Activated CD4-positive, alpha-beta memory T cell treated with anti-CD3 and anti-CD28 coated beads for 36 hours (primary cell): Measurements from ENCODE around the gene IMMP1L. TPM values are rescaled to one million over a fixed set of nuclear protein-coding genes. Genes with fewer than 3 reads are reported as not detected.

Experiments
- CTCF ChIA-PET: fragments of 350-600 bp; sonication (Branson Sonifier 250); formaldehyde crosslinking; loops from one replicate; lab custom pipeline; 2021; ENCODE audit warnings: antibody characterized with exemption, inconsistent platforms; lab: Charles Lee
- POLR2A ChIA-PET: fragments of 350-600 bp; sonication (Branson Sonifier 250); formaldehyde crosslinking; loops from one replicate; lab custom pipeline; 2021; ENCODE audit warnings: antibody characterized with exemption; lab: Charles Lee
- DNase-seq: peaks from one replicate; pipeline ENCODE4 v3.0.0-alpha.2; 2020
- H3K27ac Mint-ChIP-seq: one replicate; pipeline ENCODE4 v1.8.0; 2021; ENCODE audit warnings: mixed read lengths
- H3K27me3 Mint-ChIP-seq: one replicate; pipeline ENCODE4 v1.8.0; 2021; ENCODE audit warnings: mixed read lengths
- H3K36me3 Mint-ChIP-seq: one replicate; pipeline ENCODE4 v1.8.0; 2021; ENCODE audit warnings: mixed read lengths
- H3K4me1 Mint-ChIP-seq: one replicate; pipeline ENCODE4 v1.8.0; 2021; ENCODE audit warnings: low read depth, mixed read lengths
- H3K4me3 Mint-ChIP-seq: one replicate; pipeline ENCODE4 v1.8.0; 2021; ENCODE audit warnings: mild to moderate bottlenecking, mixed read lengths
- H3K9me3 Mint-ChIP-seq: one replicate; pipeline ENCODE4 v1.8.0; 2021; ENCODE audit warnings: mixed read lengths
- intact Hi-C: fragments of 100-400 bp; cut with micrococcal nuclease; formaldehyde crosslinking; loops from one replicate; pipeline ENCODE4 v1.15.1; 2023
- total RNA-seq, 2 experiments: library from RNA; stranded (reverse); gene quantifications; one replicate each; pipeline ENCODE4 v1.2.3, GENCODE V29; 2021

IMMP1L gene, protein sequence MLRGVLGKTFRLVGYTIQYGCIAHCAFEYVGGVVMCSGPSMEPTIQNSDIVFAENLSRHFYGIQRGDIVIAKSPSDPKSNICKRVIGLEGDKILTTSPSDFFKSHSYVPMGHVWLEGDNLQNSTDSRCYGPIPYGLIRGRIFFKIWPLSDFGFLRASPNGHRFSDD
- 10 to 100 TPM; 20.4 to 21.8 TPM for total RNA-seq

DNA sequence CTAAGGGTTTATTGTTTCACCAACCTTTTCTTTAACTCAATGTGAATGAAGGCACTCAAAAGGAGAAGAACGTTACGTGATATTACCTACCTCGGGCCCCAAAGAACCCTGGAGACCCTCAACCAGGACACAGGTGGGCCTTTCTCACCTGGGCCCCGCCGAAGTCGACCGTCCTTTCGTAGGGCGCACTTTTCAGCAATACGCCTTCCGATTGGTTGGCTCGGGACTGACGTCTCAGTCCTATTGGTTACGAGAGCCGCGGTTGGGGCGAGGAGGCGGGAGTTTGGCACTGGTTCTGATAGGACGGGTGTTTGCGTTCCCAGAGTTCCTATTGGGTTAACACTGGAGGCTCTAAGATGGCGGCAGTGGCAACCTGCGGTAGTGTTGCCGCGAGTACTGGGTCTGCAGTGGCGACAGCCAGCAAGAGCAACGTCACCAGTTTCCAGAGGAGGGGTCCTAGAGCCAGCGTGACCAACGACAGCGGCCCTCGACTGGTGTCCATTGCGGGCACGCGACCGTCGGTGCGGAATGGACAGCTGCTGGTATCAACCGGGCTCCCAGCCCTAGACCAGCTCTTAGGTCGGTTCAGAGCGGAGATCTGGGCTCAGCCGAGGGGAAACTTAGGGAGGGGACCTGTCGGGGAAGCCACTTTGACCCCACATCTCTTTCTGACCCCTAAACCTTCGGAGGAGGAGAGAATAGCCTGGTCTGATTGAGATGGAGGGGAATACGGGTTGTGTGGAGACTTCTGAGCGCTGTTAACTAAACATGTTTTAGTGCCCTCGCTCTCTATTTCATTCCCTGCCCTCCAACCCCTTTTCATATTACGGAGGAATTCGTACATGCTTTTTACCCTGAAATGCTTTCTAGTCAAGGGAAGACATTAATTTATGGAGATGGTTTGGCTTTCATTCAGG, at the start of gene IMMP1L, which contains the start of gene ELP4:
Gene IMMP1L (minus strand): TSS at position 194 of the 917 bp plus-strand sequence. CDS start 46,346 bp downstream, outside the sequence.
Gene ELP4 (plus strand): TSS at position 339 of the 917 bp plus-strand sequence. CDS start 18 bp downstream, at position 357.
- Mint-ChIP-seq H3K27ac (peak within 1 kb of the TSS; percentile 88), H3K9me3 (no peaks in the 10 kb centered on the region), H3K4me3 (peak within 1 kb of the TSS; percentile 97), H3K36me3 (peaks cover 14% of the 10 kb centered on the region), H3K4me1 (peaks cover 30% of the 10 kb centered on the region), H3K27me3 (no peaks in the 10 kb centered on the region)
- peak; percentile 97 for DNase-seq
- CTCF ChIA-PET, result no interaction called here
- intact Hi-C loops, result loop anchor here (1.0 to 10.0 kb wide), 6 partner anchors 140 to 1185 kb away; partner anchors contain the start of genes ARL14EP, DCDC1, DNAJC24 and EIF3M
- POLR2A ChIA-PET, result interaction anchor here (1.0 kb wide), 1 partner anchor 47 kb away, joined by 3 read pairs; no protein-coding TSS in a partner anchor

DNA sequence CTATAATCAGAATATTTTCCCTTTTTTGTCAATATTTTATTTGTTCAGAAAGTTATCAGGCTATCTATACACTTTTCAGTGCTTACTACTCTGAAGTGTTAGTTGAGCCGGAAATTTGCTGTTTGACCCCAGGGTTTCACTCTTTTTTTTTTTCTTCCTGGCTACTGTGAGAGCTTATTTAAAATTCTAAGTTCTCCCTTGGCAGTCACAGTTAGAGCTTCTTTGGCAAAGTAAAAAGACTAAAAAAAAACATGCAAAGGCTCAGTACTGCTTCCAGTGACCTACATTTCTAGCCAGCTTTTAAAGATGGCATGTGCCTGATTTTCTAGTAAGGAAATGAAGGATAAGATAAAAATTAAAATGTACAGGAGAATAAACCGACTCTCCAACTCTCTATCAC, 48.6 kb upstream of the IMMP1L start:
- ChIA-PET CTCF (interaction anchor here (0.6 kb wide), 1 partner anchor 435 kb away, joined by 7 read pairs; no protein-coding TSS in a partner anchor), POLR2A (no interaction called here)
- no peak for DNase-seq
- Mint-ChIP-seq H3K27me3 (no peaks in the 10 kb centered on the region), H3K27ac (no peak overlapping the region), H3K9me3 (no peaks in the 10 kb centered on the region), H3K4me1 (no peaks in the 10 kb centered on the region), H3K36me3 (no peaks in the 10 kb centered on the region), H3K4me3 (no peak overlapping the region)
- intact Hi-C loops, result no loop called here

DNA sequence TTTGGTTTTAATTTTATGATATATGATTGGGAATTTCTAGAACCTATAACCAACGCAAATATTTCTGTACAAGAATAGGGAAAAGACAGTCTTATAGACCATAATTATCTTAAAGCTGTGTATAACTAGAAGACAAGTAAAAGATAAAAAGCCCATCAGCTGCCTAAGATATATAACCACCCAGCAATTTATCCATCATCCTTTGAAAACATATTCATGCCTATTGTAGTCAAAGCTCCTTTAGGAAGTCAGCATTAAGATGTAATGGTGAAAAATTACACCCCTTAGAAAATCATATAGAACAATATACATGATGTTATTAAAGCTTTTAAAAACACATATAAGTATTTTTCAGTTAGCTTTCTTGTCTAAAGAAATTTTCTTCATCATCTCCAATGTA, 46.5 kb upstream of the IMMP1L start:
- ChIA-PET CTCF (no interaction called here), POLR2A (interaction anchor here (1.3 kb wide), 1 partner anchor 46 kb away, joined by 3 read pairs; the partner anchor contains the start of genes ELP4 and IMMP1L)
- H3K9me3 Mint-ChIP-seq, result no peaks in the 10 kb centered on the region
- no peaks in the 10 kb centered on the region for H3K36me3 Mint-ChIP-seq
- H3K4me3 Mint-ChIP-seq, result no peak overlapping the region
- no peak overlapping the region for H3K27ac Mint-ChIP-seq
- H3K4me1 Mint-ChIP-seq, result no peaks in the 10 kb centered on the region
- H3K27me3 Mint-ChIP-seq, result no peaks in the 10 kb centered on the region
- intact Hi-C loops, result no loop called here
- DNase-seq, result no peak

DNA sequence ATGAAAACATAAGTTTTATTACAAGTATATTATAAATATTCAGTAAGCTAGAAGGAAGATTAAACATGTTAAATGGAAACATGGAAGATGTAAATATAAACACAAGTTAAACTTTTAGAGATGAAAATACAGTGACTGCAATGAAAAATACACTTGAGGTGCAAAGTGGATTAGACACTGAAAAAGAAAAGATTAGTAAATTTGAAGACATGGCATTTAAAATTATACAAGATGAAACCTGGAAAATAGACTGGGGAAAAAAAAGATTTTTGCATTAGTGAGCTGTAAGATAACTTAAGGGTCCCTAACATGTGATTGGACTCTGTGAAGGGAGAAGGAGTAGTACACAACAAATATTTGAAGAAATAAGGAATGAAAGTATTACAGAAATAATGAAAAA, 33.4 kb upstream of the IMMP1L start:
- no peaks in the 10 kb centered on the region for H3K27me3 Mint-ChIP-seq
- peaks cover 34% of the 10 kb centered on the region for H3K36me3 Mint-ChIP-seq
- no peak overlapping the region for H3K27ac Mint-ChIP-seq
- ChIA-PET CTCF (no interaction called here), POLR2A (no interaction called here)
- no peak for DNase-seq
- H3K4me3 Mint-ChIP-seq, result no peak overlapping the region
- intact Hi-C loops, result no loop called here
- no peaks in the 10 kb centered on the region for H3K4me1 Mint-ChIP-seq
- peaks cover 4% of the 10 kb centered on the region for H3K9me3 Mint-ChIP-seq

DNA sequence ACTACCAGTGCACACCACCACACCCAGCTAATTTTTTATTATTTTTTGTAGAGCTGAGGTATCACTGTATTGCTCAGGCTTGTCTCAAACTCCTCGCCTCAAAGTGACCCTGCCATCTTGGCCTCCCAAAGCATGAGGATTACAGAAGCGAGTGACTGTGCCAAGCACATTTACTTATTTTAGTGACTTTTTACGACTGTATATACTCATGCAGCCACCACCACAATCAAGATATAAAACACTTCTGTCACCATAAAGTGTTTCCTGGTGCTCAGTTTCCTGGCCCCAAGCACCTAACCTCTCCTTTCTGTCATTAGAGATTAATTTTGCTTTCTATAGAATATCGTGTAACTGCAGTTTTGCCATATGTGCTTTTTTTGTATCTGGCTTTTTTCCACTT, 26.1 kb upstream of the IMMP1L start:
- Mint-ChIP-seq H3K4me3 (no peak overlapping the region), H3K9me3 (no peaks in the 10 kb centered on the region), H3K4me1 (no peaks in the 10 kb centered on the region), H3K27me3 (no peaks in the 10 kb centered on the region), H3K27ac (no peak overlapping the region), H3K36me3 (peaks cover 15% of the 10 kb centered on the region)
- intact Hi-C loops, result no loop called here
- no peak for DNase-seq
- POLR2A ChIA-PET, result no interaction called here
- CTCF ChIA-PET, result no interaction called here

DNA sequence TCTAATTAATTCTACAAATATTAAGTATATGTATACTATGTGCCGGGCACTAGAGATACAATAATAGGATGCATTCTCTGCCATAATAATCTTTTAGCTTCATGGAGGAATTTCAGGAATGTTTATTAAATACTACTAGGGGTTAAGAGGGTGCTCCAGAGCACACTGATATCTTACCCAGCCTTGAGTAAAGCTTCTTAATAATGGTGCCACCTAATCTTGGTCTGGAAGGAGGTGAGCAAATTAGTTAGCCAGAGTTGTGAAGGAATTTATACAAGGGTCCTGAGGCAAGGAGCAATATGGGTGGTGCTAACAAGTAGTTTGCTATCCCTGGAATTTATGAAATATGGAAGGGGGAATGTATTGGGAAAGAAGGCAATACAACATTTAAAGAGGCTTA, 21.9 kb upstream of the IMMP1L start:
- Mint-ChIP-seq H3K4me3 (no peak overlapping the region), H3K27me3 (no peaks in the 10 kb centered on the region), H3K9me3 (no peaks in the 10 kb centered on the region), H3K36me3 (peaks cover 5% of the 10 kb centered on the region), H3K27ac (no peak overlapping the region), H3K4me1 (no peaks in the 10 kb centered on the region)
- ChIA-PET POLR2A (no interaction called here), CTCF (no interaction called here)
- no peak for DNase-seq
- intact Hi-C loops, result no loop called here

DNA sequence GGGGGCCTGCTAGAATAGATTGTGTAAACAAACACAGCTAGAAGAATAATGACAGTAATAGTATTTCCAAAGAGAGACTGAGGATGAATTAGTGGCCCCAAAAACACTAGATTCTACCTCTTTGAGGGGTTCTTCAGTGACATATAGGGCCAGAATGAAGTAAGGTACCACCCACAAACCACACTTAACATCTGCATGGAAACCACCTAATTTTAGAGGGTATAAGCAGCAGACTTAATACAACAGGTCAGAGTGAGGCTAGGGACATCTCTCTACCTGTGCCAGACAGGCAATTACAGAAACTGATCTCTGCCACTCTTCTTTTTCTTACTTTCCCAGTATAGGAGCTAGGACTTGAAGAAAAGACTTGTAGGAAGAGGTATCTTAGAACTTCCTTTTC, 20.3 kb upstream of the IMMP1L start:
- Mint-ChIP-seq H3K9me3 (no peaks in the 10 kb centered on the region), H3K36me3 (peaks cover 4% of the 10 kb centered on the region), H3K27me3 (no peaks in the 10 kb centered on the region), H3K4me3 (no peak overlapping the region), H3K4me1 (no peaks in the 10 kb centered on the region), H3K27ac (no peak overlapping the region)
- CTCF ChIA-PET, result no interaction called here
- POLR2A ChIA-PET, result no interaction called here
- no peak for DNase-seq
- intact Hi-C loops, result no loop called here

DNA sequence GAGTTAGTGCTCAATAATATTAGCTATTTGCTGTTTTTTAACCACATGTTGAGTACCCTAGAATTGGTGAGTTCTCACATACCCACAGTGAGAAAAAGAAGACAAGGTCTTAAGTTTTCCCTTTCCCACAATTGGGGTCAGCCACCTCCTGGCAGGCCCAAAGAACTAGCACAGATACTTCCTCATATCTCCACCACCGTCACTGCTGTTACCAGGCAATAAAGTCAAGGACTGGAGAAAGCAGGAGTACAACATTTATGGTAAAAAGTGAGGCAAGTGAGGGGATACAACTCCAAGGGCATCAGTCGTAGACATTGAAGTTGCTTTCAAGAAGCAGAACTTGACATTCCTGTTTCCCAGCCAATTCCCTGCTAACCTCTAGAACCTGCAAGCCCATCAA, 19.8 kb upstream of the IMMP1L start:
- H3K9me3 Mint-ChIP-seq, result no peaks in the 10 kb centered on the region
- ChIA-PET CTCF (no interaction called here), POLR2A (no interaction called here)
- no peak for DNase-seq
- H3K27me3 Mint-ChIP-seq, result no peaks in the 10 kb centered on the region
- intact Hi-C loops, result no loop called here
- H3K4me1 Mint-ChIP-seq, result no peaks in the 10 kb centered on the region
- H3K27ac Mint-ChIP-seq, result no peak overlapping the region
- peaks cover 4% of the 10 kb centered on the region for H3K36me3 Mint-ChIP-seq
- no peak overlapping the region for H3K4me3 Mint-ChIP-seq

DNA sequence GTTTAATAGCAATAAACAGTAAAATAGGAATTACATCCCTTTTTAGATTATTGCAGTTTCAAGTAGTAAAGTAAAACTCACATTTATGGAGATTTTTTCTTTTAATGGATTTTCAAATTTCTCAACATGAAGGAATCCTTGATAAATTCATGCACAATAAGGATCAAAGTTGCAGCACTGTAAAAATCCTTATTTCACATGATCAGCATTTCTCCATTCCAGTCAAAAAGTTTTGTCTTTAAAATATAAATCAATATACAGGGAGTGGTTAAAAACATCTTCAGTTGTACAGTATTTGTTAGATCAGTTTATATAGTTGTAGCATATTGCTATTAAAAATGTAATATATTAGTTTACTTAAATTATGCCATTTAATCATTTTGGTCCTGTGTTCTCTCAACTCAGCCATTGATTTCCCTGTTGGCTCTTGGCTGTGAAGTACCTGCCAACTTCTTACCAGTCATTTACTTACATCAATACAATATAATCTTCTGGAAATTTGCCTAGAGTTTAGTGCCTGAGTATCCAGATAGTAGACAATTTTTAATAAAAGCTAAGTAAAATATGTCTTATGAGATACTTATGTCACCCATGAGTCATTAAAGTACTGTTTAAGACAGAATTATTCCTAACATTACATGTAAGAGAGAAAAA, 12.2 kb upstream of the IMMP1L start:
- ChIA-PET POLR2A (no interaction called here), CTCF (no interaction called here)
- intact Hi-C loops, result no loop called here
- no peaks in the 10 kb centered on the region for H3K9me3 Mint-ChIP-seq
- no peak overlapping the region for H3K27ac Mint-ChIP-seq
- H3K4me3 Mint-ChIP-seq, result no peak overlapping the region
- H3K4me1 Mint-ChIP-seq, result no peaks in the 10 kb centered on the region
- no peak for DNase-seq
- H3K27me3 Mint-ChIP-seq, result no peaks in the 10 kb centered on the region
- peaks cover 1% of the 10 kb centered on the region for H3K36me3 Mint-ChIP-seq

DNA sequence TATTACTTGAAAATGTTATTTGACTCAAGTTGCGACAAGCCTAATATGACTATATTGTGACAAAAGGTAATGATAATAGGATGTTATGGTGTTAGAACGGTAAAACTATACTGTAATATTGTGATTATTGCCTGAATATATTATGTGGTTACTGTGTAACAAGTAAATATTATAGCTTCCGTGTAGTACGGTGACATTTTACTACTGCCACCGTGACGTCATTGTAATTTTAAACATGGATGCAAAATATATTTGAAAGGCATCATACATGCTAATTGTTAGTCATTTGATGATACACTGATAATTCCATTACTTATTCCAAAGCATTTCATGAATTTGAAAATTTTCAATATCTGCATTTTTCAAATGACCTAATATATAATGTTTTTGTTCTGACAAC, 2.7 kb upstream of the IMMP1L start:
- peaks cover 22% of the 10 kb centered on the region for H3K4me1 Mint-ChIP-seq
- CTCF ChIA-PET, result no interaction called here
- H3K27ac Mint-ChIP-seq, result no peak overlapping the region
- H3K9me3 Mint-ChIP-seq, result no peaks in the 10 kb centered on the region
- intact Hi-C loops, result no loop called here
- no peak for DNase-seq
- no peak overlapping the region for H3K4me3 Mint-ChIP-seq
- POLR2A ChIA-PET, result no interaction called here
- no peaks in the 10 kb centered on the region for H3K27me3 Mint-ChIP-seq
- peaks cover 7% of the 10 kb centered on the region for H3K36me3 Mint-ChIP-seq

DNA sequence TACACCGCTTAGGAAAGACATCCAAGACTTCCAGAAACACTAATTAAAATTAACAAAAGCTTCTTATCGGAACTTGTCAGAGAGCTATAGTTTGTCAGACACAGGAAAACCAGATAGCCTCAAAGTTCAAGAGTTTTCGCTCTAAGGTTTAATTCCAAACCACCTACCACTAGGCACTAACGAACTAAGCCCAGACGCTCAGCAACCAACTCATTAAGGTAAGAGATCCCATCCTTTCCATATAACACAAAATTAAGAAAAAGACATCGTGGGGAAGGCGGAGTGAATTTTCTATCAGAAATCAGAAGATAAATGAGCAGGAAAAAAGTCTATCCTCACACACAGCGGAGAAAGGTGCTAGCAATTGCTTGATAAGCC, 382 bp downstream of the IMMP1L start:
- DNase-seq, result no peak
- H3K27me3 Mint-ChIP-seq, result no peaks in the 10 kb centered on the region
- intact Hi-C loops, result loop anchor here (1.0 to 10.0 kb wide), 6 partner anchors 140 to 1184 kb away; partner anchors contain the start of genes ARL14EP, DCDC1, DNAJC24 and EIF3M
- ChIA-PET POLR2A (no interaction called here), CTCF (interaction anchor here (1.1 kb wide), 1 partner anchor 133 kb away, joined by 4 read pairs; no protein-coding TSS in a partner anchor)
- H3K27ac Mint-ChIP-seq, result peak overlapping the region; percentile 88
- peak overlapping the region; percentile 97 for H3K4me3 Mint-ChIP-seq
- H3K4me1 Mint-ChIP-seq, result peaks cover 30% of the 10 kb centered on the region
- H3K36me3 Mint-ChIP-seq, result peaks cover 19% of the 10 kb centered on the region
- H3K9me3 Mint-ChIP-seq, result no peaks in the 10 kb centered on the region

DNA sequence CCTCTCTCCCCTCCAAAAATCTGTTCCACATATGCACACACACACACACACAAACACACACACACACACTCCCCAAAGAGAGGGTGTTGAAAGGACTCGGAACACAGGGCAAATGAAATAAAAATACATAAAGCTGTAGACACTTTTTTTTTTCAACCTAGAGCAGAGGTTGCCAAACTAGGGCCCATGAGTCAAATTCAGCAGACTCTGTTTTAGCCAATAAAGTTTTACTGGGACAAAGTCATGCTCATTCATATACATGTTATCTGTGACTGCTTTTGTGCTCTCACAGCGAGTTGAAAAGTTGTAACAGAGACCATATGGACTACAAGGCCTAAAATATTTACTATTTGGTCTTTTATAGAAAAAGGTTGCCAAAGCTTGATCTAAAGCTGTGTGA, 8.9 kb downstream of the IMMP1L start:
- no peaks in the 10 kb centered on the region for H3K9me3 Mint-ChIP-seq
- intact Hi-C loops, result loop anchor here (10.0 kb wide), 2 partner anchors 1084 to 1176 kb away; partner anchors contain the start of genes ARL14EP and EIF3M

More for the DNA sequence above, 8.9 kb downstream of the IMMP1L start:
- Mint-ChIP-seq H3K27ac (no peak overlapping the region), H3K27me3 (no peaks in the 10 kb centered on the region), H3K4me3 (no peak overlapping the region), H3K4me1 (peaks cover 12% of the 10 kb centered on the region), H3K36me3 (peaks cover 20% of the 10 kb centered on the region)
- CTCF ChIA-PET, result no interaction called here
- POLR2A ChIA-PET, result no interaction called here
- no peak for DNase-seq
